DMS114 treated with DMSO at 0.1 percent for 48 hours (cell line): ENCODE measurements around the gene HOMEZ.
"Not testable (repeated sequence)": the region's sequence is repeated elsewhere in the genome, so short reads cannot be mapped to it uniquely, and the experiment has no call there.

Source experiments
- DNase-seq: peaks from one replicate; lab custom pipeline; 2025; ENCODE audit not compliant: unreplicated experiment; lab: John Stamatoyannopoulos, UW

Gene HOMEZ, protein sequence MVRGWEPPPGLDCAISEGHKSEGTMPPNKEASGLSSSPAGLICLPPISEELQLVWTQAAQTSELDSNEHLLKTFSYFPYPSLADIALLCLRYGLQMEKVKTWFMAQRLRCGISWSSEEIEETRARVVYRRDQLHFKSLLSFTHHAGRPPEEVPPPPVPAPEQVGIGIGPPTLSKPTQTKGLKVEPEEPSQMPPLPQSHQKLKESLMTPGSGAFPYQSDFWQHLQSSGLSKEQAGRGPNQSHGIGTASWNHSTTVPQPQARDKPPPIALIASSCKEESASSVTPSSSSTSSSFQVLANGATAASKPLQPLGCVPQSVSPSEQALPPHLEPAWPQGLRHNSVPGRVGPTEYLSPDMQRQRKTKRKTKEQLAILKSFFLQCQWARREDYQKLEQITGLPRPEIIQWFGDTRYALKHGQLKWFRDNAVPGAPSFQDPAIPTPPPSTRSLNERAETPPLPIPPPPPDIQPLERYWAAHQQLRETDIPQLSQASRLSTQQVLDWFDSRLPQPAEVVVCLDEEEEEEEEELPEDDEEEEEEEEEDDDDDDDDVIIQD

GRCh38 chr14:23286020-23286901 is at the start of gene HOMEZ:
TSS of gene HOMEZ (minus strand) at chr14:23286132. CDS start at chr14:23285952, 180 bp downstream.
- peak; percentile 93 for DNase-seq

DNA sequence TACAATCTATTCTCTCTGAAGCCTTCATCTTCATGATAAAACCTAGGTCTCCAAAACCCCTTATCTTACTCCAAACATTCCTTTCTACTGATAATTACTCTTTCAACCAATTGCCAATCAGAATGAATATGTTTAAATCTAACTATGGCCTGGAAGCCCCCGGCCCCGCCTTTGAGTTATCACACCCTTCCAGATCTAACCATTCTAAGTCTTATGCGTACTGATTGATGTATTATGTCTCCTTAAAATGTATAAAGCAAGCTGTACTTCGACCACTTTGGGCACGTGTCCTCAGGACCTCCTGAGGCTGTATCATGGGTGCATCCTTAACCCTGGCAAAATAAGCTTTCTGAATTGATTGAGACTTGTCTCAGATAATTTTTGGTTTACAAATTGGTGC is 49.7 kb upstream of the HOMEZ start:
- DNase-seq: no peak

- peak; percentile 51 for DNase-seq
These were observed 42.2 kb upstream of the HOMEZ start for GRCh38 chr14:23327947-23328744.

- DNase-seq: no peak
These were observed 40.8 kb upstream of the HOMEZ start for GRCh38 chr14:23326491-23327332.

GRCh38 chr14:23325746-23326145 is 39.8 kb upstream of the HOMEZ start:
- DNase-seq: not testable (repeated sequence)

GRCh38 chr14:23324993-23325392 is 39.1 kb upstream of the HOMEZ start:
- DNase-seq: no peak

- no peak for DNase-seq
These were observed 38.5 kb upstream of the HOMEZ start for GRCh38 chr14:23324455-23324846.

GRCh38 chr14:23323838-23324454 is 38.0 kb upstream of the HOMEZ start:
- no peak for DNase-seq

GRCh38 chr14:23322568-23323517 is 36.9 kb upstream of the HOMEZ start:
- DNase-seq: no peak

DNA sequence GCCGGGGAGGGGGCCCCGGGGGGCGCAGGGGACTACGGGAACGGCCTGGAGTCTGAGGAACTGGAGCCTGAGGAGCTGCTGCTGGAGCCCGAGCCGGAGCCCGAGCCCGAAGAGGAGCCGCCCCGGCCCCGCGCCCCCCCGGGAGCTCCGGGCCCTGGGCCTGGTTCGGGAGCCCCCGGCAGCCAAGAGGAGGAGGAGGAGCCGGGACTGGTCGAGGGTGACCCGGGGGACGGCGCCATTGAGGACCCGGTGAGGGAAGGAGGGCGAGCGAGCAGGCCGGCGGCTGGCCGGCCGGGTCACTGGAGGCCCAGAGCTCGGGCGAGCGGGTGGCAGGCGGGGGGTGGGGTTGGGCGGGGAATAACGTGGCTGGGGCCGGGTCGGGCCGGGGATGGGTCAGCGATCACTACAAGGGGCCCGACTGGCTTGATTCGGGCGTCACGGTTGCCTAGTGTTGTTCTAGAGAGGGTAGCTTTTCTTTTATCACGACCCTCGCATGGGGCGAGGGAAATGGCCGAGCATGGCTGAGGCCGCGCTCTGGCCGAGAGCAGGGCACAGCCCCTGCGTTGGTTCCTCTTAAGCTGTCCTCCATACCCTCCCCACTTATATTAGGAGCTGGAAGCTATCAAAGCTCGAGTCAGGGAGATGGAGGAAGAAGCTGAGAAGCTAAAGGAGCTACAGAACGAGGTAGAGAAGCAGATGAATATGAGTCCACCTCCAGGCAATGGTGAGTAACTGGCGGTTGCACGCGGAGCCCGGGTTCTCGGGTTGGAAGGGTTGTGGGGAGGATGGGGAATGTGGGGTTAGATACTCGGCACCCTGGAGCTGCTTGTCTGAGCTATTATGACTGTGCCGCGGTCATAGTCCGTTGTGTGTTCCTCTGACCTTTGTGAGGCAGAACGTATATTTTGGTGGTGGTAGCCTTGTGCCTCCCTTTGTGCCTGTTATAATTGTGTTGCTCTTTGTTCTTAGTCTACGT is 35.9 kb upstream of the HOMEZ start:
- no peak for DNase-seq

- DNase-seq: peak; percentile 97
These were observed 34.9 kb upstream of the HOMEZ start, which contains the start of gene PABPN1 for GRCh38 chr14:23320584-23321571. TSS of gene PABPN1 (plus strand) at chr14:23321457. CDS start at chr14:23321470, 13 bp downstream.

- DNase-seq: no peak
These were observed 34.0 kb upstream of the HOMEZ start for GRCh38 chr14:23319746-23320583.

- DNase-seq: no peak
These were observed 30.4 kb upstream of the HOMEZ start for GRCh38 chr14:23316300-23316699.

GRCh38 chr14:23310546-23310945 is 24.6 kb upstream of the HOMEZ start:
- DNase-seq: no peak
